Sigmoid colon (tissue), 4 donors: ENCODE results near the gene ASB2.

Experiments used
- EP300 ChIP-seq, 4 donors: sonication (generic); formaldehyde crosslinking; IDR thresholded peaks; one replicate each; pipeline ENCODE4 v1.6.1; 2017; ENCODE audit warnings: antibody characterized with exemption in 4 of 4
- POLR2A ChIP-seq, 2 donors: fragments of 450-650 bp; IDR thresholded peaks; one replicate each; pipeline ENCODE4 v1.6.1; 2016; ENCODE audit warnings: antibody characterized with exemption in 2 of 2, mild to moderate bottlenecking in 2 of 2, moderate library complexity in 2 of 2

GRCh38 chr14:93943052-93943451 is 33.3 kb downstream of the ASB2 start:
- TF ChIP-seq EP300 (IDR thresholded peaks at IDR 0.05): no peak
- TF ChIP-seq POLR2A (IDR thresholded peaks at IDR 0.05): no peak
